Spinal cord (tissue), 10 donors: ENCODE data around the gene GTF3C5. TPM values are rescaled to one million over a fixed set of nuclear protein-coding genes. Genes with fewer than 3 reads are reported as not detected.
"Not testable (repeated sequence)": the region's sequence is repeated elsewhere in the genome, so short reads cannot be mapped to it uniquely, and the experiment has no call there.

Experiments used
- DNase-seq, 6 donors: peaks; one replicate each; pipeline versions ENCODE4 v3.0.0 to v3.0.0-alpha.2; 2013 to 2015; ENCODE audit warnings: low spot score in 6 of 6, low read depth in 4 of 6
- H3K27ac ChIP-seq: one replicate; pipeline ENCODE4 v1.5.1; 2013; ENCODE audit warnings: low read depth, low read length, control low read depth
- H3K27me3 ChIP-seq: one replicate; pipeline ENCODE4 v1.6.1; 2013; ENCODE audit warnings: low read length; ENCODE audit not compliant: control insufficient read depth, insufficient read depth
- H3K36me3 ChIP-seq: one replicate; pipeline ENCODE4 v1.6.1; 2013; ENCODE audit warnings: low read length; ENCODE audit not compliant: control insufficient read depth, insufficient read depth
- H3K4me1 ChIP-seq: one replicate; pipeline ENCODE4 v1.6.1; 2013; ENCODE audit warnings: low read length; ENCODE audit not compliant: control insufficient read depth, insufficient read depth
- H3K4me3 ChIP-seq: one replicate; pipeline ENCODE4 v1.5.1; 2013; ENCODE audit warnings: low read depth, low read length, control low read depth
- H3K9me3 ChIP-seq: one replicate; pipeline ENCODE4 v1.6.1; 2013; ENCODE audit warnings: low read length; ENCODE audit not compliant: control insufficient read depth, insufficient read depth
- WGBS: methylation state at CpG from one replicate; pipeline ENCODE4 v1.1.5; 2013; ENCODE audit warnings: missing lambda C conversion rate; ENCODE audit not compliant: insufficient coverage; 5-methylcytosine and 5-hydroxymethylcytosine counted together
- polyA plus RNA-seq, 2 donors: library from polyadenylated mRNA; unstranded; fragments of 120-200 nt; gene quantifications; one replicate each; pipeline ENCODE4 v1.2.1, GENCODE V29; 2013; ENCODE audit not compliant: insufficient read length in 2 of 2
- total RNA-seq, 2 donors: library from RNA; depleted of rRNA in 1 of 2; stranded (reverse); fragments of 120-200 nt in 1 of 2; fragments of >200 nt in 1 of 2; gene quantifications; one replicate each; pipeline versions ENCODE4 v1.2.3 to v1.2.4, GENCODE V29; 2013 to 2014
- donor health status: healthy.

GTF3C5 gene
- total and polyA plus RNA-seq, 4 donors: 26.5 to 75.8 (median 62.1) TPM

DNA sequence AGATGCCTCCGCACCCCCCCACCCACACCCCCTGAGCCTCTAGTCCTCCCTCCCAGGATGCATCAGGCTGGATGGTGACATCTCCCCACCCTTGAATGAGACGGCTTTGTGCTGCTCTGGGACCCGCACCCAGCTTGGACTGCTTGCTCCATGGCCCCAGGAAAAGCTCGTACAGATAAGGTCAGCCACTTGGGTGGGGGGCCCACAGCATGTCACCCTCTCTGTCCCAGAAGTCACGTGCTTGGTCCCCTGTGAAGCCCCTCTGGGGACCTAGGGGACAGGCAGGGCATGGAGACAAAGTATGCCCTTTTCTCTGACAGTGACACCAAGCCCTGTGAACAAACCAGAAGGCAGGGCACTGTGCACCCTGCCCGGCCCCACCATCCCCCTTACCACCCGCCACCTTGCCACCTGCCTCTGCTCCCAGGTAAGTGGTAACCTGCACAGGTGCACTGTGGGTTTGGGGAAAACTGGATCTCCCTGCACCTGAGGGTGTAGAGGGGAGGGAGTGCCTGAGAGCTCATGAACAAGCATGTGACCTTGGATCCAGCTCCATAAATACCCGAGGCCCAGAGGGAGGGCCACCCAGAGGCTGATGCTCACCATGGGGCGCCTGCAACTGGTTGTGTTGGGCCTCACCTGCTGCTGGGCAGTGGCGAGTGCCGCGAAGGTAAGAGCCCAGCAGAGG is 51.3 kb downstream of the GTF3C5 start:
- not testable (repeated sequence) for H3K4me1 ChIP-seq, H3K4me3 ChIP-seq, H3K27ac ChIP-seq, H3K36me3 ChIP-seq, H3K27me3 ChIP-seq, DNase-seq, H3K9me3 ChIP-seq
- WGBS: 88% methylated on average over 5 of the region's 12 CpGs

DNA sequence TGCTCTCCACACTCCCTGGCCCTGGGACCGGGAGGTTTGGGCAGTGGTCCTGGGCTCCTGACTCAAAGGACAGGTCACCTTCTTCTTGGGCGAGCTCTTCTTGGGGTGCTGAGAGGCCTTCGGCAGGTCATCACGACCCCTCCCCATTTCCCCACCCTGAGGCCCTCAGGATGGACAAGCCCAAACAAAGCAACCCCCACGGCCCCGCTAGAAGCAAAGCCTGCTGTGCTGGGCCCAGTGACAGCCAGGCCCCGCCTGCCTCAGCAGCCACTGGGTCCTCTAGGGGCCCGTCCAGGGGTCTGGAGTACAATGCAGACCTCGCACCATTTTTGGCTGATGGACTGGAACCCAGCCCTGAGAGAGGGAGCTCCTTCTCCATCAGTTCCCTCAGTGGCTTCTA is 52.9 kb downstream of the GTF3C5 start:
- DNase-seq, H3K36me3 ChIP-seq, H3K4me1 ChIP-seq, H3K27me3 ChIP-seq, H3K27ac ChIP-seq, H3K4me3 ChIP-seq, H3K9me3 ChIP-seq: not testable (repeated sequence)
- 75% methylated on average over 4 of the region's 9 CpGs for WGBS

DNA sequence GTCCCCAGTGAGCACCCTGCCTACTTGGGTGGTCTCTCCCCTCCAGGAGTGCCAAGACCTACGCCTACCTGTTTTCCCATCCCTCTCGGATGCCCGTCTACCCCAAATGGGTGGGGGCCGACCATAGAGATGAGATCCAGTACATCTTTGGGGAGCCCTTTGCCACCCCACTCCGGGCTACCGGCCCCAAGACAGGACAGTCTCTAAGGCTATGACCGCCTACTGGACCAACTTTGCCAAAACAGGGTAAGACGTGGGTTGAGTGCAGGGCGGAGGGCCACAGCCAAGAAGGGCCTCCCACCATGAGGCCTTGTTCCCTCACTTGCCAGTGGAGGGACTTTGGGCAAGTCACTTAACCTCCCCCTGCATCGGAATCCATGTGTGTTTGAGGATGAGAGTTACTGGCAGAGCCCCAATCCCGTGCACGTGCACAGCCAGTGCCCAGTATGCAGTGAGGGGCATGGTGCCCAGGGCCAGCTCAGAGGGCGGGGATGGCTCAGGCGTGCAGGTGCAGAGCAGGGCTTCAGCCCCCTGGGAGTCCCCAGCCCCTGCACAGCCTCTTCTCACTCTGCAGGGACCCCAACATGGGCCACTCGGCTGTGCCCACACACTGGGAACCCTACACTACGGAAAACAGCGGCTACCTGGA is 55.5 kb downstream of the GTF3C5 start:
- not testable (repeated sequence) for H3K4me3 ChIP-seq, H3K27ac ChIP-seq, H3K36me3 ChIP-seq, H3K4me1 ChIP-seq, DNase-seq, H3K9me3 ChIP-seq, H3K27me3 ChIP-seq
- WGBS: 90% methylated on average over 5 of the region's 17 CpGs

DNA sequence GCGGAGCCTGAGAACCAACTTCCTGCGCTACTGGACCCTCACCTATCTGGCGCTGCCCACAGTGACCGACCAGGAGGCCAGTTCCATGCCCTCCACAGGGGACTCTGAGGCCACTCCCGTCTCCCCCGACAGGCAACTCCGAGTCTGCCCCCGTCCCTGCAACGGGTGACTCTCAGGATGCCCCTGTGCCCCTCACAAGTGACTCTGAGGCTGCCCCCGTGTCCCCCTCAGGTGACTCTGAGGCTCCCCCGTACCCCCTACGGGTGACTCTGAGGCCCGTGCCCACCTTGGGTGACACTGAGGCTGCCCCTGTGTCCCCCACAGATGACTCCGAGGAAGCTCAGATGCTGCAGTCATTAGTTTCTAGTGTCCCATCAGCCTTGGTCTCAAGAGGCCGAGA is 56.1 kb downstream of the GTF3C5 start:
- Histone ChIP-seq H3K36me3 (no peaks in the 10 kb centered on the region), H3K9me3 (no peaks in the 10 kb centered on the region), H3K4me1 (no peaks in the 10 kb centered on the region), H3K4me3 (no peak overlapping the region), H3K27me3 (no peaks in the 10 kb centered on the region), H3K27ac (no peak overlapping the region)
- 87% methylated on average over 13 of the region's 15 CpGs for WGBS
- no peak for DNase-seq

DNA sequence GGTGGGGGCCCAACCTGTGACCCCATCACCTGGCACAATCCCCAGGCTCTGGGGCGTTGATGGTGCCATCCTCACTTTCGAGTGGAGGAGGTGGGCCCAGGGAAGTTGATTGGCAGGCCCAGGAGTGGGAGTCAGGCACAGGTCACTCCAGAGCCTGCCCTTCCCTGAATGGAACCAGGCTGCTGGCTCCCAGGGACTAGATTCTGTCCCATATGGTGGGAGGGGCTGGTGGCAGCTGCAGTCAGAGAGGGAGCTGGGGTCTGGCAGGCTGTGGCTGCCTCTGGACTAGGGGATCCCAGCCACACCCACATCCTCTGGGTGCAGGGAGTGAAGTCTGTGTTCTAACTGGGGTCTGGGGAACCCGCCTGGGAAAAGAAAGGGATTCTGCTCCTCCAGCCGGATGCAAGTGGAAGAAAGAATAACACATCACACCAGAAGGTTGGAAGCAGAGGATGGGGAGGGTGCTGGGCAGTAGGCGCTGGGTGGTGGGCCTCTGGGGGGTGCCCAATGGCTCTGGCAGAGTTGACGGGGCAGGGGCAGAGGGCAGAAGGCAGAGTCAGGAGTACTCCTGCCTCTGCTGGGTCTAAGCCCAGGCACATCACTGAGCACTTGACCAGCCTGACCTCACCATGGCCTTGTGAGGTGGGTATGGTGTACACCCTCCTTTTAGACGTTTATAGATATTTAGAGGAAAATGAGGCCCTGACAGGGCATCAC is 56.8 kb downstream of the GTF3C5 start:
- Histone ChIP-seq H3K27ac (no peak overlapping the region), H3K4me1 (no peaks in the 10 kb centered on the region), H3K4me3 (no peak overlapping the region), H3K9me3 (no peaks in the 10 kb centered on the region), H3K36me3 (no peaks in the 10 kb centered on the region), H3K27me3 (no peaks in the 10 kb centered on the region)
- DNase-seq: no peak
- 73% methylated on average over 4 of the region's 7 CpGs for WGBS

DNA sequence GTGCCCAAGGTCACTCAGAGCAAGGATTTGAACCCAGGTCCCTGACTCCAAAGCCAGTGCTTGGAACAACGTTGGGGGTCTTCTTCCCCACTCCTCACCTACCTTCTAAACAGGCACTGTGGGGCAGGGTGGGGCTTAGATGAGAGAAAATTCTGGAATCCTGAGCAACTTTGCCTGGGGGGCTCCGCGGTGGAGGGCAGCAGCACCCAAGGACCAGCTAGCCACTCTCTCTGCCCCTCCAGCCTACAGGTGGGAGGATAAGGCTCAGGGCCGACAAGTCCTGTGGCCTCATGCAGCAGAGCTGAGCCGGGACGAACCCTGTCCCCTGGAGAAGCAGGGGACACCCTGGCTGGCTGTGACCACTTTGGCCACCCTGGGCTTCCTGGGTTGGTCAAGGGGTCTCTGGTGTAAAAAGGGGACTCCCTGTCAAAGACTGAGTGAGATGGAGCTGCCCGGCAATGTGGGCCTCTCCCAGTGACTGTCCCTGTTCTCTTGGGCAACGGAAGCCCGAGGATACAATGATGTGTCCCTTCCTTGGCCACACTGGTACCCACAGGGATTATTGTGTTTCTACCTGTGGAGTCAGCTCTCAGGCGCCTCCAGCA is 57.5 kb downstream of the GTF3C5 start:
- H3K27me3 ChIP-seq: no peaks in the 10 kb centered on the region
- no peaks in the 10 kb centered on the region for H3K4me1 ChIP-seq
- H3K36me3 ChIP-seq: no peaks in the 10 kb centered on the region
- no peak overlapping the region for H3K4me3 ChIP-seq
- WGBS: 96% methylated on average over 9 of the region's 10 CpGs
- no peak overlapping the region for H3K27ac ChIP-seq
- no peaks in the 10 kb centered on the region for H3K9me3 ChIP-seq
- DNase-seq: no peak

DNA sequence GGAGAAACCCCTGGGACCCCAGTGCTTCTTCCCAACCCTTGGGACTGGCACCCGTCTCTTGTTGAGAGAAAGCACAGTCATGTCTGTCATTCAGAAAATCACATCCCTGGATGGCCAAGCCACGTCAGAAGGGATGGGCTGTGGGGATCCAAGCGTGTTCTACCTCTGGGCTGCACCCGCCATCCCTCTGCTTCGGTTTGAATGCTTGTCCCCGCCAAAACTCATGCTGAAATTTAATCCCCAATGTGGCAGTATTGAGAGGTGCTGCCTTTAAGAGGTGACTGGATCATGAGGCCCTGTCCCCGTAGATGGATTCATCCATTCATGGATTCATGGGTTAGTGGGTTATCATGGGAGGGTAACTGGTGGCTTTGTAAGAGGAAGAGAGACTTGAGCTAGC is 58.0 kb downstream of the GTF3C5 start:
- Histone ChIP-seq H3K9me3 (no peaks in the 10 kb centered on the region), H3K4me3 (no peak overlapping the region)
- no peak for DNase-seq

DNA sequence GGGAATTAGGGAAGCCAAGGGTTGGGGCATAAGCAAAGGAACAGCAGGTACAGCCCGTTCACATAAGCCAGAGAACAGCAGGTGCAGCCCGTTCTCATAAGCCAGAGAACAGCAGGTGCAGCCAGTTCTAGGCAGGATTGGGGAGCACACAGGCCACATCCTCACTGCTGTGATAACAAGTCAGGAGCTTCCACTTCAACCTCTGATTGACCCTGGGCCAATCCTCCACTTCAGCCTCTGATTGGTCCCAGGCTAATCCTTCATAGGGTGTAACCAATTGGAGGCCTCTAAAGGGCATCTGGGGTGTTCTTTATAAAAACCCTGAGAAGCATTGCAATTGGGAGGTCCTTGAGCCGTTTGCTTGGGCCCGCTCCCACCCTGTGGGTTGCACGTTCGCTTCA is 58.5 kb downstream of the GTF3C5 start:
- Histone ChIP-seq H3K4me1 (no peaks in the 10 kb centered on the region), H3K4me3 (no peak overlapping the region), H3K36me3 (no peaks in the 10 kb centered on the region), H3K9me3 (no peaks in the 10 kb centered on the region), H3K27ac (no peak overlapping the region), H3K27me3 (no peaks in the 10 kb centered on the region)
- DNase-seq: no peak
- 92% methylated on average over 2 of the region's 6 CpGs for WGBS

More for the DNA sequence above, 58.0 kb downstream of the GTF3C5 start:
- no peaks in the 10 kb centered on the region for H3K36me3 ChIP-seq
- H3K27me3 ChIP-seq: no peaks in the 10 kb centered on the region
- 91% methylated on average over 7 of the region's 7 CpGs for WGBS
- no peak overlapping the region for H3K27ac ChIP-seq
- H3K4me1 ChIP-seq: no peaks in the 10 kb centered on the region

DNA sequence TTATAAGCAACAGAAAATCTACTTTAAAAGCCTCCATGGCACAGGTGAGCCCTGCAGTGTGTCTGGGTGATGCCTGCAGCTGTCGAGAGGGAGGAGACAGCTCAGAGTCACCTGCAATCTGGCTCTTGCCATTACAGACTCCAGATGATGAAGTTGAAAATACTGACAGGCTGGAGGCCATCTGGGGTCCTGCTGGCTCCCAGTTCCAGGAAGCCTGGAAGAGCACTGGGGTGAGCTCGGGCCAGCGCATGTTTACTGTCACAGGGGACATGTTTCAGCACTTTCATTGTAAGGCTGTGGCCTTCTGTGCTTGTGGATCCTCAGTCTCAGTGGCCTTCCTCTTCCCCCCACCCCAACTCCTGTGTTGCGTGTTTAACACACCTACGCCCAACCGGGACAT is 59.4 kb downstream of the GTF3C5 start:
- H3K27me3 ChIP-seq: no peaks in the 10 kb centered on the region
- DNase-seq: no peak

More for the DNA sequence above, 59.4 kb downstream of the GTF3C5 start:
- H3K27ac ChIP-seq: no peak overlapping the region
- no peak overlapping the region for H3K4me3 ChIP-seq
- no peaks in the 10 kb centered on the region for H3K4me1 ChIP-seq
- no peaks in the 10 kb centered on the region for H3K9me3 ChIP-seq
- WGBS: 82% methylated on average over 5 of the region's 6 CpGs
- H3K36me3 ChIP-seq: no peaks in the 10 kb centered on the region
